T1000 (cell line): Measurements from ENCODE around the gene RPS6KC1.
"Not testable (repeated sequence)": the region's sequence is repeated elsewhere in the genome, so short reads cannot be mapped to it uniquely, and the experiment has no call there.

Experiments used
- DNase-seq: peaks from one replicate; lab custom pipeline; 2025; ENCODE audit warnings: mixed read lengths; lab: John Stamatoyannopoulos, UW

RPS6KC1 gene

DNA sequence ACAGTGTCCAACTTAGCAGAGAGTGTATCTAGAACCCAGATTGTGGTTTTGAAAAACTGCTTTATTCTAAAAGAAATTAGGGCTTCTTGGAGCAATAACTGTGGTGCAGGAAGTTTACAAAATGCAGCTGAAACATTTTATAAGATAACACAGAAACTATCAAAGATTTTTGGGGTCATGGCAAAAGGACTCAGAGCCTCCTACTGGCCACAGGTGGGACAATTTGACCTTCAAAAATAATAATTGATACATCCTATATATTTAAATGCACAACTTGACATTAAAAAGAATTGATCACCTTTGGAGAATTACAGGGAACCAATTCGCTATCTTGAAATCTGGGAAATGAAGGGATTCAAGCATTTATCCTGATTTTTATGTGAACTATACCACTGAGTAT lies 235.2 kb downstream of the RPS6KC1 start:
- no peak for DNase-seq

DNA sequence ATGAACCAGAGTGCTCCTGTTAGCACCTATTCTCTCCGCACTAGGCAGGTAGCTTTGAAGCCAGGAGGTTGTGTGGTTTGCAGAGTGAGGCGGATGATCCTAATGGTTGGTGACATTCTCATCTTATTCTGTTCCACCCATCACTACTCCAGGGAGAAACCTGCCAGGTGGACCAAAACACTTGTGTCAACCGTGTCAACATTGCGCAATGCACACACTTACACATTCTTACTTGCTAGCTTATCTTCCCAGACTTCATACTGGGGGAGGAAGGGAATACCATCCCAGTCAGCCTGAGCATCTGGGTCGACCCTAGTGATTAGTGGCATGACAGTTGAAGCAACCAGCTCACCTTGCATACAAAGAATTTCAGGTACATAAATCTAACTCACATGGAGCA lies 236.9 kb downstream of the RPS6KC1 start:
- no peak for DNase-seq

DNA sequence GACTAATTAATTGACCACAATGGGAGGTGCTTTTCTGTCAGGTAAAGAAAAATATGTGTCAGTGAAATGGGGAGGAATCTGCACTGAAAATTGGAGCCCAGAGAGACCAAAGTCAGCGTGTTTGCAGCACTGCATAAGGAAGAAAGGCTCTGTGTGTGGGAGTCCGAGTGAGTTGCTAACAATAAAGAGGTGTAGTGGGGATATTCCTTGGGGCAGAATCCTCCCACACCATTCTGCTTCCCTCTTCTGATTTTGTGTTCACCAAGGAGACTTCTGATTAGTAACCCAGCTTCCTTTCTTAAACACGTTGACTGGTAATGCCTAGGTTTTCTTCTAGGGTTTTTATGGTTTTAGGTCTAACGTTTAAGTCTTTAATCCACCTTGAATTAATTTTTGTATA lies 240.5 kb downstream of the RPS6KC1 start:
- no peak for DNase-seq

DNA sequence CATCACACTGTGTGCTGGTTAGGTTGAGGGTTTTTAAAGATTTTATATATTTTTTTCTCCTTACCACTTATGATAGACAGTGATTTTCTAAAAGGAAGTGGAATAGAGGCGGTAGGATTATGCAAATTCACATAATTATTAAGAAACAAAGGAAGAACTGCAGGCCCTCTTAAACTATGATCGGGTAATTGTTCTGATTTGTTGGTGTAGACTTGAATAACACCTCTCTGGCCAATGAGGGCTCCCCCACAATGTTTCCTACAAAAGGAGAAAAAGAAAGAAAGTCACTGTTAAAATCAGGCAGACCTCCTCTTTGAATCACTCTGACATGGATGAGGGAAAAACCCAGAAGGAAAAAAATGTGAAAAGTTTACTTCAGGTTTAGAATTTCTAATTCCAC lies 241.6 kb downstream of the RPS6KC1 start:
- DNase-seq: no peak

DNA sequence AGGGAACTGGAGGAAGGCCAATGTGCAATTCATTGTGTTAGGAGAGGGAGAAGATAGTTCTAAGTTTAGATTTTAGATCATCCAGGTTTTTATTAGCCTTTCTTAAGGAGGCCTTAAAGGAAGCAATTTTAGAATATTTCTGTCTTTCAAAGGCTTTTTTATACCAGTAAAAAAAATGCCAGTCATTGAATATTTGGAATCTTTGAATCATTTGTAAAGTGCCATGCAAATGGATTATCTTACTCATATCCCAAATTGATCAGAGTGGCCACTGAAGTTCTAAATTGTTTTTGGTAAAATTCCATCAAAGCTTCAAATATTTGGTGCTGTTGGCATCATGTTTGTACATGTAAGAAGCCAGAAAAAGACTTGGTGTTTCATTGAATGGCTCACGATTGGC lies 244.8 kb downstream of the RPS6KC1 start:
- no peak for DNase-seq

DNA sequence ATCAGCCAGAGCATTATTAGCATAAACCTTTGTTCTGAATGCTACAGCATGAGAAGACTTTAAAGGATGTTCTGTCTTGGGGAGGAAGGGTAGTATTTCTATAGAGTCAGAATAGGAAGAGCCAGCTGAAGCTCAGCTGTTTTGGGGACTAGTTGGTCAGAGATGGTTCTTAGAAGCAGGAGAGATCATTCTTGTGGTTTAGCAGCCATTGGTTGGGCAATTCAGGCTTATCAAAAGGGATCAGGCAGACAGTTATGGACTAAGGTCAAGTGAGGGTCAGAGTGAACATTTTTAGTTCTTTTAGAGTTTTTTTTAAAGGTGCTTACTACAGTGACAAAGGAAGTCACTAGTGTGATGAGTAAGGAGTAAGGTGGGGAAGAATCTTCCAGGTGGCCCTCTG lies 245.5 kb downstream of the RPS6KC1 start:
- DNase-seq: no peak

DNA sequence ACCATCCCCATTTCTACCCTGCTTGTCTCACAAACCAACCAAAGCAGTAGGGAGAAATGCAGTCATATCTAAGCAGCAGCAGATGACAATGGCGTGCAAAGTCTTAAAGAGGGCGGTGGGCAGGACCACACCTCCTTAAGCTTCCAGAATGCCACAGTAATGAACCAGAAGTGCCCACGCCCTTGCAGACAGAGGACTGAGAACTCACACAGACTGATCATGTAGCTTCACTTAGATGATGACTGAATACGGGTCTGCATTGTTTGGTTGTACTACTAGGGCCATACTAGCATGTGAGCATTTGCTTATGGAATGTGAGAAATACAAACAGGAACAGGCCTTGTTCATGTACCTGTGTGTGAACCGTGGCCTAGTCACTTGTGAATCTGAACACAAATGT lies 246.0 kb downstream of the RPS6KC1 start:
- no peak for DNase-seq

DNA sequence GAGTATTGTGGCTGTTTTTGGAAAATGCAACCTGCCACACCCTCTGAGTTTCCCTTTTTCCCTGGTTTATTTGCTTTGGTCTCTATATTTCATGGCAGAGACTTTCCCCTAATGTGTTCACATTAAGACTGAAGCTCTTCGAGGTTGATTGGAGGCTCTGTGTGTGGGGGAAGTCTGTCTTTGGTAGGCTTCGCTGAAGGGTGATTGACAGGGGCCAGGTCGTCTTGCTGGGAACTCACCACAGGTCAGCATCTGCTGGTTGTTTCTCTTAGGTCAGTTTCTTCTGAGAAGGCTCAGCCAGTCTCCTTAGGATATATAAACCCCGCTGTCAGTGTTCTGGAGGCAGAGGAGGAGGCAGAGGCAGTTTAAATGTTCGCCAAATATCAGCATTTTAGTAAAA lies 249.4 kb downstream of the RPS6KC1 start:
- no peak for DNase-seq

DNA sequence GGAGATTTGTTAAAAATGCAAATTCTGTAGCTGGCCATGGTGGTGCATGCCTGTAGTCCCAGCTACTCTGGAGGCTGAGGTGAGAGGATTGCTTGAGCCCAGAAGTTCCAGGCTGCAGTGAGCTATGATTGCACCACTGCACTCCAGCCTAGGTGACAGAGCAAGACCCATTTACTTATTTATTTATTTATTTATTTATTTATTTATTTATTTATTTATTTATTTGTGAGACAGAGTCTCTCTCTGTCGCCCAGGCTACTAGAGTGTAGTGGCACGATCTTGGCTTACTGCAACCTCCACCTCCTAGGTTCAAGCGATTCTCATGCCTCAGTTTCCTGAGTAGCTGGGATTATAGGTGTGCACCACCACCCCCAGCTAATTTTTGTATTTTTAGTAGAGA lies 250.5 kb downstream of the RPS6KC1 start:
- not testable (repeated sequence) for DNase-seq

DNA sequence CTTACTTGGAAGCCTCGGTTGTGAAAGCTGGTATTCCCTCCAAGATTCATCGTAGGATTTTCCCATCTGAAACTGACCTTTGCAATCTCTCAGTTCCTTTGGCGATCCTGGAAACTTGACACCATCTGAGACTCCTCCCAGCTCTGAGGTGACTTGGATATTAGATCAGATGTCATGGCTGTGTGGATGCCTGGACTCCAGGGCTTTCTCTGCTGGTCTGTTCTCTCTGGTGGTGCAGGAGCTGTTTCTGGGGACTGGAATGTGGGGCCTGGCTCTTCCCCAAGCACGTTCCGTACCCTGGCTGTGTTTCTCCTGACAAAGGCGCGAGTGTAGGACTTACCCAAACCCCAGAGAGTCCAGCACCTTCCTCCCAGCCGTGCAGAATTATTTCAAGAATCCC lies 252.2 kb downstream of the RPS6KC1 start:
- no peak for DNase-seq

DNA sequence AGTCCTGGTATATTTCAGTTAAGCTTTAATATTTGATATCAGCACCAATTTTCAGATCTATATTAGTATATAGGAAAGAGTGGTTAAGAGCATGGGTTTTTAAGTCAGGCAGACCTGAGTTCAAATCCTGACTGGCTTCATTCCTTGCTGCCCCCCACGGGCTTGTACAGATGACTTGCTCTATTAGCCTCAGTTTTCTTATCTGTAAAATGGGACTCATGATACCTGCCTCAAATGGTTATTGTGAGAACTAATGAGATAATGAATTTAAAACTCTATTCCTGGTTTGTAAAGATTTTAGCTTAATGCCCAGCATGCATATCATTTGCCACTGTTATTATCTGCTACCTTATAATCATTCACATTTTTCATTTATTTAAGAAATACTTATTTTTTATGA lies 264.5 kb downstream of the RPS6KC1 start:
- no peak for DNase-seq

DNA sequence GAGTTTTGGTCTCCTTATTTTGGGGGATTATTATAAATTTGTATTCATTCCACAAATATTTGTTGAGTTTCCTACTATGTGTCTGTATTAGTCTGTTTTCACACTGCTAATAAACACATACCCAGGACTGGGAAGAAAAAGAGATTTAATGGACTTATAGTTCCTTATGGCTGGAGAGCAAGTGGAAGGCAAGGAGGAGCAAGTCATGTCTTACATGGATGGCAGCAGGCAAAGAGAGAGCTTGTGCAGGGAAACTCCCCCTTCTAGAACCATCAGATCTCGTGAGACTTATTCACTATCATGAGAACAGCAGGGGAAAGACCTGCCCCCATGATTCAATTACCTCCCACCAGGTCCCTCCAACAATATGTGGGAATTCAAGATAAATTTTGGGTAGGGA lies 267.4 kb downstream of the RPS6KC1 start:
- DNase-seq: not testable (repeated sequence)

DNA sequence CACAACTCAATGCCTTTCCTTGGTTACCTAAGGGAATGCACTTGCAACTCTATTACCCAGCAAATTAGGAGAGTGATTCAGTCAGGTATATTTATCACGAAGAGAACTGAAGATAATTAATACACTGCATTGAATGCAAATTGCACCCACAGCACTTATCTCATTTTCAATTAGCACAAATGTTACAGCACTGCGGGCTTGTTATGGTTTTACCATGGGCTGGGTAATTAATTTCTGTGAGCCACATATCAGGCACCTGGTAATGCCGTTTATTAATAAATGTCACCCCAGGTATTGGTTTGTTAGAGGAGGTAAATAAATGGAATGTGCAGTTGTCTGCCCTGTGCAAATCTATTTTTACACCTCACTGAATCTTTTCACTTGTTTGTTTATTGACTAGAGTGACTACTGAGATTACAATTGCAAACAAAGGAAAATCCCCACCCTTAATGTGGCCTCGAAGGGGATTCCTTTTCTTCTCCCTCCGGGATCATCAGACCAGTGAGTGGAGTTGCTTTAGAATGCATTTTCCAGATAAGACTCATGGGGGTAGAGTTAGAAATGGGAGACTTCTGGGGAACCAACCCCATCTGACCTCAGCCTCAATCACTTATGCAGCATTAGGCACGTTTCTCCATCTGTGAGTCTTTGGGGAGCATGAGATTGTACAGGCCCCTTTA lies 269.3 kb downstream of the RPS6KC1 start:
- no peak for DNase-seq
